NT2/D1 (cell line): ENCODE data around the gene LGALS9C.
"Not testable (repeated sequence)": the region's sequence is repeated elsewhere in the genome, so short reads cannot be mapped to it uniquely, and the experiment has no call there.

Source experiments
- DNase-seq: peaks from one replicate; pipeline ENCODE4 v3.0.0-alpha.2; 2011; ENCODE audit warnings: low read depth, low spot score
- H3K27me3 ChIP-seq: 2 replicates; pipeline ENCODE4 v1.6.0; 2011; ENCODE audit warnings: mild to moderate bottlenecking; ENCODE audit not compliant: insufficient read length, insufficient read depth
- H3K36me3 ChIP-seq: 2 replicates; pipeline ENCODE4 v1.6.1; 2011; ENCODE audit warnings: mild to moderate bottlenecking, low read length, mixed read lengths; ENCODE audit not compliant: insufficient read depth, insufficient read length
- H3K4me1 ChIP-seq: 2 replicates; pipeline ENCODE4 v1.5.1; 2011; ENCODE audit not compliant: insufficient read depth, insufficient read length
- H3K4me3 ChIP-seq: 2 replicates; pipeline ENCODE4 v1.5.1; 2011; ENCODE audit warnings: low read depth; ENCODE audit not compliant: insufficient read length
- H3K9ac ChIP-seq: 2 replicates; pipeline ENCODE4 v1.6.0; 2011; ENCODE audit warnings: low read depth; ENCODE audit not compliant: insufficient read length
- H3K9me3 ChIP-seq: 2 replicates; pipeline ENCODE4 v1.5.1; 2011; ENCODE audit warnings: mild to moderate bottlenecking, low read length; ENCODE audit not compliant: insufficient read depth

LGALS9C gene

DNA sequence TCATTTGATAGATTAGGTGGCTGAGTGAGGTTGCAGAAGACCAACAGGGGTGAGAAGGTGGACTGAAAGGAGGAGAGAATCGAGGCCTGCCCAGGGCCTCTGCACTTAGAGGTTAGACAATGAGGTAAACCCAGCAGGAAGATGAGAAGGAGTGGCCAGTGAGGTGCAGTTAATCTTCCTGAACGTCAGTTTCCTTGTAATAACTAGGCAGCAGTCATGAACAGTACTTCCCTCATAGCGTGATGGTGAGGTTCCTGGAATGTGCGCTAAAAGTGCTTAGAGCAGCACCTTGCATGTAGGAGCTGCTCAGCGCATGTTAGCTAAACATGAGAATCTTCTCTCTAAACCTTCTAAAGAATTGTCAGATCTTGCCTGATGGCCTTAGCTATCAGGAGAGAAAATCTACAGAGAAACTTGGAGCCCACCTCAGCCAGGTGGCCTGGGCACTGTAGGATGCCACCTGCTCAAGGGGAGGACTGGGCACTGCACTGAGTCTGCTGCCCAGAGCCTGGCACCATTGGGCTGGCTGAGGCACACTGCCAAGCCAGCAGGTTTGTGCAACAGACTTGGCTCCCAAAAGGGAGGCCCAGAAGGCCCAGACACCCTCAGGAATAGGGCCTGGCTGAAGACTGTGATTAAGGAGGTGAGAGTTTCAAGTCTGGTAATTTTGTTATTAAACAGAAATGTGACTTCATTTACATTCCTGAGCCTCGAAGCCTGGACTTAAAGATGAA, 10.2 kb upstream of the LGALS9C start:
- H3K36me3 ChIP-seq, H3K4me3 ChIP-seq, H3K4me1 ChIP-seq, H3K9me3 ChIP-seq, DNase-seq, H3K27me3 ChIP-seq, H3K9ac ChIP-seq: not testable (repeated sequence)

DNA sequence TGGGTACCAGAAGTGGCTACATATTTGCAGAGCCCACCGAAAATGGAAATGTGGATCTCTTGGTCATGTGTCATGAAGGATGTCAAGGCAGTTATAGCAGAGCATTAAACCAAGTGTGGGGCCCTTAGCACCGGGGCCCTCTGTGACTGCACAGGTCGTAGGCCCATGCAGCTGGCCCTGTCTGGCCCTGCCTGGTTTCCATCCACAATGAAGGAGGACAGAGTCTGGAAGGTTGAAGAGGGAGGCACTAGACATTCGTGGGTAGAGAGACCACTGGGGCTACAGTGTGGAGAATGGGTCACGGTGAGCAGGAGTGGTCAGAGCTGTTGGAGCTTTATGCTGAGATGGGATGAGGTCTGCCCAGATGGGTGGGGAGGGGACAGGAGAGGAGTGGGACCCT, 9.6 kb upstream of the LGALS9C start:
- not testable (repeated sequence) for H3K36me3 ChIP-seq

DNA sequence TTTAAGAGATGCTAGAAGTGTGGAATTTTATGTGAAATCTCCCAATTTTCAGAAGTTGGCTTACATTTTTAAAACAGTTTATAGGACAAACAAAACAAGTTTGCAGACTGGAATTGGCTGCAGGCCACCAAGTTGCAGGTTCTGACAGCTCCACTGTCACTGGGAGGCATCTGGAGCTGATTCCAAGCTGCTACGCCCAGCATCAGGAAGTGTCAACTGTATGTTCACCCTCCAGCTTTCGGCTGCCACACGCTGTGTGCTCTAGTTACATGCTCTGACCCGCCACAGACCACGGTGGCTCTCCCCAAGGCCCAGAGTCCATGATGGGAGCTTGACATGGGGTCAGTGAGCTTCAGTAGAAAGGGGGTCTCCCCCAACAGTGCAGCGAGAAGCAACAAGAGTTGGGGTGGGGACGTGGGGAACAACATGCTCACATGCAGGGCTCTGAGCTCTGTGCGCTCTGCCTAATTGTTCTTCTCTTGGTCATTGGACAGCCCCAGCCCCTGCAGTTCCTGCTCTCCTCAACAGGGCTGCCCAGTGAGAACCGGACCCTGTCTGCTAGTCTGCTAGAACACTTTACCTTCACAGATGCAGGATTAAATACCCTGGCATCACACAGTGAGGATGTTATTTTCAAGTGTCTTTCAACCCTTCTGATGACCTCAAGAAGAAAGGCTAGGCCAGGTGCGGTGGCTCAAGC, 8.0 kb upstream of the LGALS9C start:
- H3K4me1 ChIP-seq, H3K9ac ChIP-seq: not testable (repeated sequence)

More for the DNA sequence above, 9.6 kb upstream of the LGALS9C start:
- H3K9me3 ChIP-seq, H3K4me1 ChIP-seq, H3K27me3 ChIP-seq, H3K9ac ChIP-seq, H3K4me3 ChIP-seq, DNase-seq: not testable (repeated sequence)

DNA sequence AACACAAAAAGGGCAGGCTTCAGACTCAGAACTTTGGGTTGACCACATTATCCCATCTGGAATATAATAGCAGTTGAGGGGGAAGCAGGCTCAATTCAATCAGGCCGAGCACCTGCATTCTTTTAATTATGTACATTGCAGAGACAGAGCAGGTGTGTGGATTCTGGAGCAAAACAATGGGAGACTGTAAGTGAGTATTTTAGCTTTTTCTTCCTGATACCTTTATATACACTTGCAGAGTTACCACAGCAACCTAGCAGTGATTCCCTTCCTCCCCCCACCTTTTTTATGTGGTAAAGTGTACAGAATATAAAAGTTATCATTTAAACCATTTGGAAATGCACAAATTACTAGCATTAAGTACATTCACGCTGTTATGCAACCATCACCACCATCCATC, 6.8 kb upstream of the LGALS9C start:
- not testable (repeated sequence) for H3K9me3 ChIP-seq, H3K36me3 ChIP-seq, H3K4me1 ChIP-seq, H3K9ac ChIP-seq, H3K27me3 ChIP-seq, DNase-seq, H3K4me3 ChIP-seq

More for the DNA sequence above, 8.0 kb upstream of the LGALS9C start:
- H3K4me3 ChIP-seq, H3K36me3 ChIP-seq, H3K9me3 ChIP-seq, DNase-seq, H3K27me3 ChIP-seq: not testable (repeated sequence)

DNA sequence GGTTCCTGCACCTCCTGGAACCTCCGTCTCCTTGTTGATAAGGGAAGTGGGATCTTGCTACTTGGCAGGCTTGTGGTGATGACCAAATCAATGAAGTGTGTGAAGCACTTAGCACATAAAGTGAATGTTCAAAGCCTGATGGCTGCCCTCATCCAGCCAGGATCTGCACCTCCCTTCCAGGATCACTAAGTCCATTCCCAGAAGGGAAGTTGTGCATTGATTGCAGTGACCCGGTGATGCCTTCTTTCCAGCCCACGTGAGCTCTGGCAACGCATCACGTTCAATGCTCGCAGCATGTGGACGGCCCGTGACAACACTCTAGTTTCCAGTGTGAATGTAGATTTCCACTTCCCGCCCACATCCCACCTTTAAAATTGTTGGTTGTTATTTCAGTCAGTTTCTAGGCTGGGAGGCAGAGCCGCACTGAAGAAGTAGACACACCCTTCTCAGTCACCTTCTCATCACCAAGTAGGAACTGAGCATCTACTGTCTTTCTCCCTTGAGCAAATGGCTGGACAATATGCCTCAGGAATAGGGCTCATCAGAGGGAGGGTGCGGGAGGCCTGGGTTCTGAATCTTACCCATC, 6.2 kb upstream of the LGALS9C start:
- H3K9ac ChIP-seq, H3K27me3 ChIP-seq, H3K4me3 ChIP-seq, H3K9me3 ChIP-seq, H3K4me1 ChIP-seq, H3K36me3 ChIP-seq, DNase-seq: not testable (repeated sequence)

DNA sequence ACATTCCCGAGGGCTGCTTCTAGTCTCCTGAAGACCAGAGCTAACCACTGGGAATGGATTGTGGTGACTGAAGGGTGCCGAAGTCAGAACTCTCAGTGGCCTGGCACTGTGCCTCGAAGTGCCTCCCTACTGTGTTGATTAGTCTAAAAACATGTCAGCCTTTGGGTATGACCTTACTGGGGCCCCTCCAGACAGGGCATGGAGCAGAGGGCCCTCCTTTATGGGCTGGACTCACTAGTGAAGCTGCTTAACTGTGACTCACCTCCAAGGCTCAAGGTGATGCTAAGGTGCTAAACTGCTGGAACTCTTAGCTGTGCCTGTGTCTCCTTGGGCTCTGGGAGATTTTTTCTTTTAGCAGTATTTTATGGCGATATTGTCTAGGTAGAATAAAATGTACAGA, 2.6 kb upstream of the LGALS9C start:
- H3K4me1 ChIP-seq, H3K9me3 ChIP-seq, H3K4me3 ChIP-seq, DNase-seq, H3K27me3 ChIP-seq, H3K9ac ChIP-seq, H3K36me3 ChIP-seq: not testable (repeated sequence)

DNA sequence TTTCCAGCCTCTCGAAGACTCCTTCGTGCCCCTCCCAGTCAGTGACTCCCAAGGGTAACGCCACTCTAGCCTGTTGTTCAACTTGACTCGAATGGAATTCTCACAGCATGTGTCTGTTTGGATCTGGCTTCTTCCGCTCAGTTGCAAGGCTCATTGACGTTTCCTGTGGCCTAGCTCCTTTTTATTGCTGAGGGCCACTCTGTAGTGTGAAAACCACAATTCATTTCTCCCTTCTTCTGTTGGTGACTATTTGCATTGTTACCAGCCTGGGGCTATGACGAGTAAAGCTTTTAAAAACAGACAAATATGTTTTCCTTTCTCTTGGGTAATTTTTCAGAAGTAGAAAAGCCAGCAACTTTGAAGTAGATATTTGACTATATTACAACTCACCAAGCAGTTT, 1.8 kb upstream of the LGALS9C start:
- H3K27me3 ChIP-seq, DNase-seq, H3K9me3 ChIP-seq, H3K9ac ChIP-seq, H3K4me1 ChIP-seq, H3K36me3 ChIP-seq, H3K4me3 ChIP-seq: not testable (repeated sequence)

DNA sequence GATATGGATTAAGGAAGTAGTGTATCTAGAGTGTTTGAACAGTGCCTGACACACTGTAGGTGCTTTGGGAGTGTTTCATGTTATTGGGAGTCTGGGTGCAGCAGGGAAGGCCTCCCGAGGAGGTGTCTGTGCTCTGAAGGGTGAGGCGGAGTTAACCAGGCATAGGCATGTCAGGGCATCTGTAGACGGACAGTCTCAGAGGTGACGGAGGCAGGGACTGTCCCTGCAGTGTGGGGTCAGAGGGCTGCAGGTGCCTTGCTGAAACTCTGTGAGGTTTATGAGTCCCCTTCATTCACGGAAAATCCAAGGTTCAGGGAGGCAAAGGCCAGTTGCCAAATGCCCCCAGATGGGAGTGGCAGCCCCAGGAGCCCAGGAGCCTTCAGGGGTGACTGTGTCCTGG, 778 bp downstream of the LGALS9C start:
- H3K27me3 ChIP-seq, H3K9ac ChIP-seq, H3K36me3 ChIP-seq, H3K4me1 ChIP-seq, DNase-seq, H3K9me3 ChIP-seq, H3K4me3 ChIP-seq: not testable (repeated sequence)

DNA sequence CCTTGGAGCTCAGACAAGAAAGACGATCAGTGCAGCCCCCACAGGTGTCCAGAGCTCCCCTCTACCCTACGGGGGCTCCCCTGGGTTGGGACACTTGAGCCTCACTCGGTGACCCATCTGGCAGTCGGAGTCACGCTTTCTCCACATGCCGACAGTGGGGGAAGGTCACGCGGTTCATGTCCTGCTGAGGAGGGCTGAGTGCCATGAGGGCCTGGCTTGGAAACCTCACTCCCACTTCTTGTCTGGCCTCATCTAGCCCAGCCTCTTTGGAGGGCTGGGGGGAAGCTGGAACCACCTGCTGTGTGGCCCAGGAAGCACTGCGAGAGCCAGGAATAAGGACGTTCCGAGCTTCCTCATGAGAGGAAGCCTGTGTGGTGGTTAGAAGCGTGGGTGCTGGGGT, 1.8 kb downstream of the LGALS9C start:
- not testable (repeated sequence) for H3K4me3 ChIP-seq, H3K9ac ChIP-seq, H3K27me3 ChIP-seq, H3K9me3 ChIP-seq, DNase-seq, H3K4me1 ChIP-seq, H3K36me3 ChIP-seq

DNA sequence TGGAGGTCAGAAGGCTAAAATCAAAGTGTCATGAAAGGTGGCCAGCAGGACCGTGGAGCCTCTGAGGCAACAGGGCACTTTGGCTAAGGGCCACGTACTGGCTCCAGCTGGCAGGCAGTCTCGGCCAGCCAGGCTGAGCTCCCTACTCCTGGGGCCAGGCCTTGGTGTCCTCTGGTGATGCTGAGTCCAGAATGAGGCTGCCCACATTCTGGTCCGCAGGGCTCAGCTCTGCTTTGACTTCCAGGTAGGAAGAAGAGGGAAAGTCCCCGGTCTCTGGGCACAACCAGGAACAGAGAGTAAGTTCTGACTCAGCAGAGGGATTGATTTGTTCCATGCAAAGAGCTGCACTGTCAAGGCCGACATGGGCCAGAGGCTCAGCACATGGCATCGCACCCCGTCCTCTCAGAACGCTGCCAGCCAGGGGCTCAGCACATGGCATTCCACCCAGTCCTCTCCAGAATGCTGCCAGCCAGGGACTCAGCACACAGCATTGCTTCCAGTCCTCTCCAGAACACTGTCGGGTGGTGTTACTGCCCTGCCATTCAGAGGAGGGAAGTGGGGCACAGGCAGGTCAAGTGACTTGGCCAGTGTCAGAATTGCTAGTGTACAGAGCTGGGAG, 2.5 kb downstream of the LGALS9C start:
- not testable (repeated sequence) for H3K4me3 ChIP-seq, H3K4me1 ChIP-seq, H3K36me3 ChIP-seq, H3K9ac ChIP-seq, H3K27me3 ChIP-seq, DNase-seq, H3K9me3 ChIP-seq

DNA sequence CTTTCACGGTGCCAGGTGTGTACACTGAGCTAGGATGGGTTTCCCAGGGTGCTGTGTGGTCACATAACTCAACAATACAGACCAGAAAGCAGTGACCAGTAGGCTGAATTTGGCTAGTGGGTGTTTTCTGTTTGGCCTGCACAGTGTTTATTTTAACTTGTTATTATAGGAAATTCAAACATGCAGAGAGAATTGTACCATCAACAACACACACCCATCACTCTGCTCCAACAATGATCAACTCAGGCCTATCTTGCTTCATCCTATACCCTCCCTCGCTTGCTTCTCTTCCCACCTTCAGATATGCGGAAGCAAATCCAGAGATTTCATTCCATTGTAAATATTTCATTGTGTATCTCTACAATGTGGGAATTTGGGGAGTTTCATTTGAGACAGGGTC, 5.2 kb downstream of the LGALS9C start:
- not testable (repeated sequence) for H3K27me3 ChIP-seq, H3K4me3 ChIP-seq, H3K9ac ChIP-seq, DNase-seq, H3K9me3 ChIP-seq, H3K36me3 ChIP-seq, H3K4me1 ChIP-seq
